Esophagus muscularis mucosa (tissue), 3 donors: ENCODE measurements around the gene SHISA4.

ENCODE experiments used
- POLR2A ChIP-seq: fragments of 450-650 bp; IDR thresholded peaks from one replicate; pipeline ENCODE4 v1.6.1; 2017; ENCODE audit warnings: antibody characterized with exemption, moderate library complexity, mild to moderate bottlenecking, low read depth
- TF ChIP-seq, protein P1 (sequence below), 3 experiments: fragments of 200-600 bp in 2 of 3; fragments of 450-650 bp in 1 of 3; sonication (generic) in 2 of 3; IDR thresholded peaks; one replicate each; pipeline ENCODE4 v1.5.1; 2017 to 2019; ENCODE audit warnings: antibody characterized with exemption in 3 of 3, mild to moderate bottlenecking in 2 of 3, moderate library complexity in 1 of 3

DNA sequence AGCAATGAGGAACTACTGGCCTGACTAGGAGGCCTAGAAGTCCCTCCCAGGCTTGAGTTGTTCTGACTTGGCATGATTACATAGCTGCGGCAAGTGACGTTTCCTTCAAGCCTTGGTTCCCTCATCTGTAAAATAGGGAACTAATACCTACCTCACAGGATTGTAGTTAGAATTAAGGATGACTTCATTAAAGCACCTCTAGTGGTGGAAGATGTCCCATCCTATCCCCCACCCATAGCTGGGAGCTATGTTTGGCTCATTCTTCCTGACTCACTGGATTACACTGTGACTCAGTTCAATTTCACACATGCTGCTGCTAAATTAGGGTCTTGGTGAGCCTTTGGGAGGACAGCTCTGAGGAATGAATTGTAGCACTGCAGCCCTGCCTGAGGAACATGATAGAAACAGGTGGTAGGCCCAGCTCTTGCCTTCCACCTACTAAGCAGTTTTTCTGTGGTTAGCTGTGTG lies 6.0 kb upstream of the SHISA4 start:
- TF ChIP-seq, protein P1, sequence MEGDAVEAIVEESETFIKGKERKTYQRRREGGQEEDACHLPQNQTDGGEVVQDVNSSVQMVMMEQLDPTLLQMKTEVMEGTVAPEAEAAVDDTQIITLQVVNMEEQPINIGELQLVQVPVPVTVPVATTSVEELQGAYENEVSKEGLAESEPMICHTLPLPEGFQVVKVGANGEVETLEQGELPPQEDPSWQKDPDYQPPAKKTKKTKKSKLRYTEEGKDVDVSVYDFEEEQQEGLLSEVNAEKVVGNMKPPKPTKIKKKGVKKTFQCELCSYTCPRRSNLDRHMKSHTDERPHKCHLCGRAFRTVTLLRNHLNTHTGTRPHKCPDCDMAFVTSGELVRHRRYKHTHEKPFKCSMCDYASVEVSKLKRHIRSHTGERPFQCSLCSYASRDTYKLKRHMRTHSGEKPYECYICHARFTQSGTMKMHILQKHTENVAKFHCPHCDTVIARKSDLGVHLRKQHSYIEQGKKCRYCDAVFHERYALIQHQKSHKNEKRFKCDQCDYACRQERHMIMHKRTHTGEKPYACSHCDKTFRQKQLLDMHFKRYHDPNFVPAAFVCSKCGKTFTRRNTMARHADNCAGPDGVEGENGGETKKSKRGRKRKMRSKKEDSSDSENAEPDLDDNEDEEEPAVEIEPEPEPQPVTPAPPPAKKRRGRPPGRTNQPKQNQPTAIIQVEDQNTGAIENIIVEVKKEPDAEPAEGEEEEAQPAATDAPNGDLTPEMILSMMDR (IDR thresholded peaks at IDR 0.05) = no peak
- TF ChIP-seq POLR2A = no peak
